RWPE1 (cell line): ENCODE measurements around the gene UCKL1.

ENCODE experiments used
- CTCF ChIA-PET: fragments of 350-600 bp; sonication (Branson Sonifier 250); formaldehyde crosslinking; extraction: SDS; loops from one replicate; lab custom pipeline; 2021; lab: Yijun Ruan, JAX
- POLR2A ChIA-PET: fragments of 400-600 bp; formaldehyde crosslinking; extraction: SDS; loops from one replicate; lab custom pipeline; 2020; ENCODE audit warnings: antibody characterized with exemption; ENCODE audit not compliant: low non-redundant PET; lab: Yijun Ruan, JAX
- DNase-seq: peaks from one replicate; pipeline ENCODE4 v3.0.0; 2012; ENCODE audit warnings: low spot score
- H3K27ac ChIP-seq: fragments of 450-650 bp; 2 replicates; pipeline ENCODE4 v1.5.1; 2017
- CTCF ChIP-seq: fragments of 450-650 bp; conservative IDR thresholded peaks from 2 replicates; pipeline ENCODE4 v1.5.1; 2017; ENCODE audit warnings: low read depth, mild to moderate bottlenecking

Gene UCKL1

GRCh38 chr20:63929071-63929470, 27.1 kb downstream of the UCKL1 start:
- DNase-seq: no peak
- POLR2A ChIA-PET: interaction anchor here (0.8 kb wide), 1 partner anchor 8 kb away, joined by 5 read pairs; no protein-coding TSS in a partner anchor
- CTCF ChIA-PET: no interaction called here
- no peak for TF ChIP-seq CTCF
- no peak overlapping the region for H3K27ac ChIP-seq

GRCh38 chr20:63926298-63926697, 29.9 kb downstream of the UCKL1 start:
- H3K27ac ChIP-seq: no peak overlapping the region
- CTCF ChIA-PET: no interaction called here

GRCh38 chr20:63924241-63924640, 32.0 kb downstream of the UCKL1 start:
- CTCF ChIA-PET: interaction anchor here (0.6 kb wide), 1 partner anchor 622 kb away, joined by 3 read pairs; no protein-coding TSS in a partner anchor

More at GRCh38 chr20:63926298-63926697, 29.9 kb downstream of the UCKL1 start:
- POLR2A ChIA-PET: interaction anchor here (0.6 kb wide), 1 partner anchor 140 kb away, joined by 3 read pairs; no protein-coding TSS in a partner anchor
- no peak for TF ChIP-seq CTCF
- no peak for DNase-seq

GRCh38 chr20:63923651-63924050, 32.6 kb downstream of the UCKL1 start:
- peak overlapping the region; percentile 10; the same call in 1 of the 2 replicates for H3K27ac ChIP-seq
- no peak for DNase-seq
- ChIA-PET CTCF (interaction anchor here (0.6 to 0.7 kb wide), 4 partner anchors 16 to 190 kb away, joined by 3 to 4 read pairs (median 4); no protein-coding TSS in a partner anchor), POLR2A (interaction anchor here (0.6 kb wide), 1 partner anchor 76 kb away, joined by 3 read pairs; no protein-coding TSS in a partner anchor)
- no peak for TF ChIP-seq CTCF

More at GRCh38 chr20:63924241-63924640, 32.0 kb downstream of the UCKL1 start:
- POLR2A ChIA-PET: no interaction called here
- DNase-seq: no peak
- H3K27ac ChIP-seq: peak overlapping the region; percentile 17
- no peak for TF ChIP-seq CTCF

- ChIA-PET CTCF (no interaction called here), POLR2A (no interaction called here)
- no peak for TF ChIP-seq CTCF
- H3K27ac ChIP-seq: no peak overlapping the region
- no peak for DNase-seq
These were observed 36.0 kb downstream of the UCKL1 start for GRCh38 chr20:63920226-63920625.

- no peak for DNase-seq
- CTCF ChIA-PET: interaction anchor here (0.6 to 0.9 kb wide), 2 partner anchors 55 to 1114 kb away, joined by 3 read pairs; no protein-coding TSS in a partner anchor
- H3K27ac ChIP-seq: no peak overlapping the region
- POLR2A ChIA-PET: no interaction called here
- no peak for TF ChIP-seq CTCF
These were observed 37.1 kb downstream of the UCKL1 start for GRCh38 chr20:63919130-63919529.
